HG02763 (cell line): ENCODE results near the gene CARS1.

Experiments
- ATAC-seq: cut with Tn5 transposase; IDR thresholded peaks from one replicate; pipeline ENCODE4 v1.9.1; 2021; ENCODE audit warnings: mild to moderate bottlenecking, moderate library complexity; ENCODE audit not compliant: unreplicated experiment

The CARS1 gene

GRCh38 chr11:2994336-2994730 is 62.9 kb downstream of the CARS1 start:
- ATAC-seq = no peak

GRCh38 chr11:2992997-2993325 is 64.3 kb downstream of the CARS1 start:
- no peak for ATAC-seq

- peak; percentile 83 for ATAC-seq
Measured at GRCh38 chr11:2992234-2992996, 64.8 kb downstream of the CARS1 start, which contains the start of gene NAP1L4. NAP1L4 (minus strand) TSS chr11:2992329; CDS start chr11:2979220, 13,109 bp downstream.

- peak; percentile 45 for ATAC-seq
Measured at GRCh38 chr11:2991452-2992233, 65.6 kb downstream of the CARS1 start.

GRCh38 chr11:2990617-2991451 is 66.4 kb downstream of the CARS1 start:
- ATAC-seq = no peak

- no peak for ATAC-seq
Measured at GRCh38 chr11:2989551-2989950, 67.7 kb downstream of the CARS1 start.

GRCh38 chr11:2989006-2989405 is 68.2 kb downstream of the CARS1 start:
- ATAC-seq = no peak

GRCh38 chr11:2987881-2988861 is 69.1 kb downstream of the CARS1 start:
- ATAC-seq = no peak

- ATAC-seq = no peak
Measured at GRCh38 chr11:2983908-2984307, 73.3 kb downstream of the CARS1 start.

GRCh38 chr11:2982214-2982613 is 75.0 kb downstream of the CARS1 start:
- ATAC-seq = no peak

- ATAC-seq = no peak
Measured at GRCh38 chr11:2981130-2981529, 76.1 kb downstream of the CARS1 start.

- ATAC-seq = no peak
Measured at GRCh38 chr11:2980168-2980840, 76.9 kb downstream of the CARS1 start.

GRCh38 chr11:2977113-2977512 is 80.1 kb downstream of the CARS1 start:
- ATAC-seq = no peak

GRCh38 chr11:2976294-2977063 is 80.7 kb downstream of the CARS1 start:
- ATAC-seq = no peak

GRCh38 chr11:2975594-2975993 is 81.6 kb downstream of the CARS1 start:
- no peak for ATAC-seq

GRCh38 chr11:2974272-2974671 is 83.0 kb downstream of the CARS1 start:
- no peak for ATAC-seq

GRCh38 chr11:2968341-2968900 is 88.8 kb downstream of the CARS1 start:
- no peak for ATAC-seq

- no peak for ATAC-seq
Measured at GRCh38 chr11:2964782-2965181, 92.4 kb downstream of the CARS1 start.

GRCh38 chr11:2963761-2964160 is 93.5 kb downstream of the CARS1 start:
- ATAC-seq = no peak
